ENCODE data around the gene C4orf50.
A peak's percentile ranks its signal among the peaks of the same experiment; 100 is the strongest.

The C4orf50 gene

GRCh38 chr4:6043188-6043587, 25.0 kb upstream of the C4orf50 start:
- DNase-seq, result no peak

GRCh38 chr4:6042293-6043063, 24.2 kb upstream of the C4orf50 start:
- no peak for DNase-seq

GRCh38 chr4:6041800-6042199, 23.6 kb upstream of the C4orf50 start:
- DNase-seq, result no peak

- DNase-seq, result no peak
These were observed 20.5 kb upstream of the C4orf50 start for GRCh38 chr4:6038711-6039110.

GRCh38 chr4:6035786-6036185, 17.6 kb upstream of the C4orf50 start:
- no peak for DNase-seq

GRCh38 chr4:6033381-6033780, 15.2 kb upstream of the C4orf50 start:
- DNase-seq, result no peak

- DNase-seq, result no peak
These were observed 14.3 kb upstream of the C4orf50 start for GRCh38 chr4:6032249-6033244.

GRCh38 chr4:6031846-6032245, 13.6 kb upstream of the C4orf50 start:
- no peak for DNase-seq

- no peak for DNase-seq
These were observed 12.4 kb upstream of the C4orf50 start for GRCh38 chr4:6030679-6031078.

- no peak for DNase-seq
These were observed 11.0 kb upstream of the C4orf50 start for GRCh38 chr4:6029254-6029653.

GRCh38 chr4:6028168-6028567, 9.9 kb upstream of the C4orf50 start:
- DNase-seq, result no peak

GRCh38 chr4:6027392-6027791, 9.2 kb upstream of the C4orf50 start:
- DNase-seq, result no peak

- no peak for DNase-seq
These were observed 6.2 kb upstream of the C4orf50 start for GRCh38 chr4:6024313-6024960.

GRCh38 chr4:6023731-6024130, 5.5 kb upstream of the C4orf50 start:
- DNase-seq, result no peak

- DNase-seq, result no peak
These were observed 4.5 kb upstream of the C4orf50 start for GRCh38 chr4:6022607-6023288.

- no peak for DNase-seq
These were observed 3.8 kb upstream of the C4orf50 start for GRCh38 chr4:6021831-6022606.

- no peak for DNase-seq
These were observed 2.4 kb upstream of the C4orf50 start for GRCh38 chr4:6020613-6021012.

GRCh38 chr4:6019316-6020263, 1.4 kb upstream of the C4orf50 start:
- peak; percentile 35 for DNase-seq

GRCh38 chr4:6017800-6018199, 431 bp downstream of the C4orf50 start:
- DNase-seq, result no peak

- DNase-seq, result no peak
These were observed 1.2 kb downstream of the C4orf50 start for GRCh38 chr4:6017030-6017429.

- DNase-seq, result no peak
These were observed 4.7 kb downstream of the C4orf50 start for GRCh38 chr4:6013564-6013963.
